Lung (tissue), 12 donors: ENCODE data around the gene TNK2. TPM values are rescaled to one million over a fixed set of nuclear protein-coding genes. Genes with fewer than 3 reads are reported as not detected.
A peak's percentile ranks its signal among the peaks of the same experiment; 100 is the strongest.
"Not testable (repeated sequence)": the region's sequence is repeated elsewhere in the genome, so short reads cannot be mapped to it uniquely, and the experiment has no call there.

Experiments
- ATAC-seq: fragments of 200-7000 bp; cut with Tn5 transposase; one replicate; pipeline ENCODE4 v1.9.1; 2020; ENCODE audit warnings: moderate number of reproducible peaks; ENCODE audit not compliant: insufficient read depth, low FRiP score
- DNase-seq, 3 donors: peaks; one replicate each; pipeline ENCODE4 v3.0.0-alpha.2; 2013 to 2017
- H3K27ac ChIP-seq, 2 donors: one replicate each; pipeline ENCODE4 v1.5.1; 2013; ENCODE audit warnings: mild to moderate bottlenecking in 2 of 2, moderate library complexity in 2 of 2, control low read depth in 1 of 2, inconsistent platforms in 1 of 2, low read depth in 1 of 2, low read length in 1 of 2
- H3K27me3 ChIP-seq, 3 donors: one replicate each; pipeline ENCODE4 v1.5.1; 2013; ENCODE audit warnings: low read length in 2 of 3; ENCODE audit not compliant: control insufficient read depth in 3 of 3, insufficient read depth in 3 of 3
- H3K36me3 ChIP-seq, 4 donors: one replicate each; pipeline ENCODE4 v1.5.1; 2013; ENCODE audit warnings: low read length in 4 of 4, mild to moderate bottlenecking in 1 of 4, moderate library complexity in 1 of 4; ENCODE audit not compliant: control insufficient read depth in 4 of 4, insufficient read depth in 4 of 4
- H3K4me1 ChIP-seq, 5 donors: one replicate each; pipeline ENCODE4 v1.5.1; 2013; ENCODE audit warnings: low read length in 5 of 5, mild to moderate bottlenecking in 2 of 5, moderate library complexity in 1 of 5; ENCODE audit not compliant: control insufficient read depth in 5 of 5, insufficient read depth in 5 of 5
- H3K4me3 ChIP-seq: one replicate; pipeline ENCODE4 v1.5.1; 2013; ENCODE audit warnings: mild to moderate bottlenecking, control low read depth, moderate library complexity
- H3K9ac ChIP-seq, 2 donors: one replicate each; pipeline ENCODE4 v1.5.1; 2013; ENCODE audit warnings: low read length in 2 of 2, control low read depth in 1 of 2; ENCODE audit not compliant: insufficient read depth in 1 of 2
- H3K9me3 ChIP-seq, 4 donors: one replicate each; pipeline ENCODE4 v1.5.1; 2013; ENCODE audit warnings: low read length in 3 of 4, mild to moderate bottlenecking in 1 of 4, moderate library complexity in 1 of 4; ENCODE audit not compliant: control insufficient read depth in 4 of 4, insufficient read depth in 3 of 4
- CTCF ChIP-seq: IDR thresholded peaks from 2 replicates; pipeline ENCODE4 v1.5.1; 2012; ENCODE audit warnings: mild to moderate bottlenecking; ENCODE audit errors: control extremely low read depth, extremely low read depth
- WGBS, 2 donors: extraction: QIAGEN DNeasy Blood & Tissue Kit; methylation state at CpG; one replicate each; pipeline ENCODE4 v1.1.7; 2013; 5-methylcytosine and 5-hydroxymethylcytosine counted together
- polyA plus RNA-seq, 2 donors: library from polyadenylated mRNA; stranded (reverse); fragments of 200-250 nt; gene quantifications; one replicate each; pipeline ENCODE4 v1.2.1, GENCODE V29; 2013
- total RNA-seq, 2 donors: library from RNA; depleted of rRNA in 1 of 2; stranded (reverse); fragments of >200 nt in 1 of 2; gene quantifications; one replicate each; pipeline ENCODE4 v1.2.1, GENCODE V29; 2014 to 2021
- donor health status: control.
- donor health status: control.
- donor health status: Bipolar disorder and iron deficiency.
- donor health status: healthy.
- donor health status: DM: yes; HTN: yes; CAD: no.

The TNK2 gene
- total and polyA plus RNA-seq, 4 donors: 15.0 to 63.5 (median 35.6) TPM

- H3K4me3 ChIP-seq: no peak overlapping the region
- WGBS, 2 donors: 32 to 37% methylated on average over 17 of the region's 17 CpGs
- ATAC-seq: no peak
- no peaks in the 10 kb centered on the region for H3K36me3 ChIP-seq
- TF ChIP-seq CTCF: no peak
- H3K4me1 ChIP-seq: peaks cover 0 to 31% (median 27%) of the 10 kb centered on the region in 5 donors
- peak overlapping the region; percentile 42 to 89 for H3K27ac ChIP-seq
- peak overlapping the region in 1 of 2 donors; percentile 13 for H3K9ac ChIP-seq
- peak in 2 of 3 donors; percentile 51 to 52 for DNase-seq
- H3K27me3 ChIP-seq: no peaks in the 10 kb centered on the region
- H3K9me3 ChIP-seq: no peaks in the 10 kb centered on the region
These were observed 2.1 kb downstream of the TNK2 start for GRCh38 chr3:195905970-195906864.

- Histone ChIP-seq H3K36me3 (peaks cover 0 to 2% (median 0%) of the 10 kb centered on the region in 4 donors), H3K4me3 (no peak overlapping the region), H3K27me3 (no peaks in the 10 kb centered on the region), H3K27ac (no peak overlapping the region), H3K9me3 (no peaks in the 10 kb centered on the region), H3K9ac (no peak overlapping the region), H3K4me1 (peaks cover 0 to 40% (median 34%) of the 10 kb centered on the region in 5 donors)
- DNase-seq (no peak), ATAC-seq (no peak)
- no peak for TF ChIP-seq CTCF
- WGBS, 2 donors: 60 to 81% methylated on average over 4 of the region's 4 CpGs
These were observed 4.0 kb downstream of the TNK2 start for GRCh38 chr3:195904368-195904767.

GRCh38 chr3:195903950-195904290 is 4.4 kb downstream of the TNK2 start:
- peaks cover 0 to 2% (median 0%) of the 10 kb centered on the region in 4 donors for H3K36me3 ChIP-seq
- TF ChIP-seq CTCF: no peak
- peak overlapping the region in 1 of 2 donors; percentile 64 for H3K27ac ChIP-seq
- no peak for DNase-seq
- no peak overlapping the region for H3K4me3 ChIP-seq
- no peaks in the 10 kb centered on the region for H3K9me3 ChIP-seq
- no peaks in the 10 kb centered on the region for H3K27me3 ChIP-seq
- H3K9ac ChIP-seq: no peak overlapping the region
- 44 to 70% methylated on average over 6 of the region's 6 CpGs for WGBS, 2 donors
- no peak for ATAC-seq
- peaks cover 0 to 40% (median 34%) of the 10 kb centered on the region in 5 donors for H3K4me1 ChIP-seq

- H3K27me3 ChIP-seq, H3K9me3 ChIP-seq, ATAC-seq, H3K27ac ChIP-seq, H3K36me3 ChIP-seq, DNase-seq, H3K9ac ChIP-seq, H3K4me3 ChIP-seq: not testable (repeated sequence)
- WGBS, 2 donors: 55 to 88% methylated on average over 9 of the region's 9 CpGs
- peaks cover 0 to 40% (median 32%) of the 10 kb centered on the region in 5 donors for H3K4me1 ChIP-seq
These were observed 5.7 kb downstream of the TNK2 start for GRCh38 chr3:195902634-195903033.

GRCh38 chr3:195901836-195902585 is 6.3 kb downstream of the TNK2 start:
- H3K27me3 ChIP-seq, ATAC-seq, H3K9me3 ChIP-seq, H3K9ac ChIP-seq, DNase-seq, H3K36me3 ChIP-seq, H3K4me3 ChIP-seq: not testable (repeated sequence)
- Histone ChIP-seq H3K27ac (peak overlapping the region in 1 of 2 donors; percentile 13), H3K4me1 (peaks cover 0 to 39% (median 30%) of the 10 kb centered on the region in 5 donors)
- WGBS, 2 donors: 78 to 79% methylated on average over 16 of the region's 16 CpGs
